ENCODE measurements around the gene EEA1.
"Not testable (repeated sequence)": the region's sequence is repeated elsewhere in the genome, so short reads cannot be mapped to it uniquely, and the experiment has no call there.

DNA sequence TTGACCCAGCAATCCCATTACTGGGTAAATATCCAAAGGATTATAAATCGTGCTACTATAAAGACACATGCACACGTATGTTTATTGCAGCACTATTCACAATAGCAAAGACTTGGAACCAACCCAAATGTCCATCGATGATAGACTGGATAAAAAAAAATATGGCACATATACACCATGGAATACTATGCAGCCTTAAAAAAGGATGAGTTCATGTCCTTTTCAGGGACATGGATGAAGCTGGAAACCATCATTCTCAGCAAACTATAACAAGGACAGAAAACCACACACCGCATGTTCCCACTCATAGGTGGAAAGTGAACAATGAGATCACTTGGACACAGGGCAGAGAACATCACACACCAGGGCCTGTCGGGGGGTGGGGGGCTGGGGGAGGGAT lies 134.7 kb downstream of the EEA1 start:
- TF ChIP-seq, protein P1, sequence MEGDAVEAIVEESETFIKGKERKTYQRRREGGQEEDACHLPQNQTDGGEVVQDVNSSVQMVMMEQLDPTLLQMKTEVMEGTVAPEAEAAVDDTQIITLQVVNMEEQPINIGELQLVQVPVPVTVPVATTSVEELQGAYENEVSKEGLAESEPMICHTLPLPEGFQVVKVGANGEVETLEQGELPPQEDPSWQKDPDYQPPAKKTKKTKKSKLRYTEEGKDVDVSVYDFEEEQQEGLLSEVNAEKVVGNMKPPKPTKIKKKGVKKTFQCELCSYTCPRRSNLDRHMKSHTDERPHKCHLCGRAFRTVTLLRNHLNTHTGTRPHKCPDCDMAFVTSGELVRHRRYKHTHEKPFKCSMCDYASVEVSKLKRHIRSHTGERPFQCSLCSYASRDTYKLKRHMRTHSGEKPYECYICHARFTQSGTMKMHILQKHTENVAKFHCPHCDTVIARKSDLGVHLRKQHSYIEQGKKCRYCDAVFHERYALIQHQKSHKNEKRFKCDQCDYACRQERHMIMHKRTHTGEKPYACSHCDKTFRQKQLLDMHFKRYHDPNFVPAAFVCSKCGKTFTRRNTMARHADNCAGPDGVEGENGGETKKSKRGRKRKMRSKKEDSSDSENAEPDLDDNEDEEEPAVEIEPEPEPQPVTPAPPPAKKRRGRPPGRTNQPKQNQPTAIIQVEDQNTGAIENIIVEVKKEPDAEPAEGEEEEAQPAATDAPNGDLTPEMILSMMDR (IDR thresholded peaks at IDR 0.05), result not testable (repeated sequence)
- not testable (repeated sequence) for TF ChIP-seq POLR2A (IDR thresholded peaks at IDR 0.05)

Data from right lobe of liver (tissue), 4 donors.